HG02759 (cell line): Measurements from ENCODE around the gene PIAS4.

Experiments used
- ATAC-seq: cut with Tn5 transposase; IDR thresholded peaks from one replicate; pipeline ENCODE4 v1.9.1; 2021; ENCODE audit warnings: mild to moderate bottlenecking, moderate library complexity; ENCODE audit not compliant: unreplicated experiment

The PIAS4 gene

DNA sequence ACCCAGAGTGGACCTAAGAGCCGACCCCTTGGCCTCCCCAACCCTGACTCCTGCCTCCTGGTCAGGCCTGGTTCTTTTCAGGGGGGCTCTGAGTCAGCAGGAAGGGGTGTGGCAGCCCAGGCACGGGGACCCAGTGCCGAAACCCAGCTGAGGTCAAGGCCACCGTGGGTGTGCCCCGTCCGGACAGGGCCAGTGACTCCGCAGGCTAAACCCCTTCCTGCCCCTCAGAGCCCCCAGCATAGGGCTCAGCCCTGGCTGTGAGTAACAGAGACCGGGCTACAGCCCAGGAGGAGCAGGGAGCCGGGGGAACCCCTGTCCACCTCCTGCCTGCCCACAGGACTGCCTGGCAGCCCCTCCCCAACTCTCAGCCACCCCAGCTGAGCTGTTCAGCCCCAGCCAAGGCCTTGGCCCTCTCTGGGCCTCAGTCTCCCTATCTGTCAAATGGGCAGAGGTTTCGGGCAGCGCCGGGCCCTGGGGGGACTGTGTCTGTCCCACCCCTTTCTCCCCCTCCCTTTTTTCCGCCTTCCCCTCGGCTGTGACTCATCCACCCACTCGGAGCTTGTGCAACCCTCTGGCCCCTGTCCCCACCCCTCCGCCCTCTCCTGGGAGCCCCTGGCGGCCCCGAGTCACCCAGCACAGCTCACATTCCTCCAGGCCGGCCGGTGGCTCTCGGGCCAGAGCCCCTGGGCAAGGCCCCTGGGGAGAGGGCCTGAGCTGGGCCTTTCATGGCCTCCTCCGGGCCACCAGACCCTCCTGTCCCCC is 50.6 kb downstream of the PIAS4 start:
- ATAC-seq = no peak

DNA sequence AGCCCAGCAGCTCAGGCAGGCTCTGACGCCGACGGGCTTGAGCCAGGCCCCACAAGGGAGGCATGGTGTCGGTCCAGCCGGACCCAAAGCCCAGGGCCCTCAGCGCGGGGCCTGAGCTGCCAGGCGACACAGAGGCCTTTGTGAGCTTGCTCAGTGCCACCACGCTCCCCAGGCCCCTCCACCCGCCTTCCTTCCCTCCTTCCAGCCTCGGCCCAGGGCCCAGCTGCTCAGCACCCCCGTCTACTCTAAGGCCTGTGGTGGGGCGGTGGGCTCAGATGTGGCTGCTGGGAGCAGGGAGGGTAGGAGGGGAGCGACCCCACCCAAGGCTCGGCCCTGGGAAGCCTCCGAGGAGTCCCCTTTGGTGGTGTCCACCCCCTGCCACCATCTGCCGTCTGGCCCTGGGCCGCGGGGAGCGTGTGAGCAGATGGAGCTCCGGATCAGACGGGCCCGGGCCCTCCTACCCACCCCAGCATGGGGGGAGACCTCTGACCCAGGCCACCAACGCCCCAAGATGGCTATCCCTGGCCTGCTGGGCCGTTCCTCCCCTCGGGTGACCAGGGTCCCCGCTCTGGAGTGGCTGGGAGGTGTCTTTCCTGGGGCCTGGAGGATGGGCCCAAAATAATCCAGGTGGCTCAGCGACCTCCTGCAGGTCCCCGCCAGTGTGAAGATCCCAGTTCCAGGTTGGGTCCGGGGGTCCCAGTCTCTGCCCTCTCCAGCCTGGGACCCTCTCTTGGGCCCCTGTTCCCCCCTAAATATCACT is 51.3 kb downstream of the PIAS4 start:
- no peak for ATAC-seq

DNA sequence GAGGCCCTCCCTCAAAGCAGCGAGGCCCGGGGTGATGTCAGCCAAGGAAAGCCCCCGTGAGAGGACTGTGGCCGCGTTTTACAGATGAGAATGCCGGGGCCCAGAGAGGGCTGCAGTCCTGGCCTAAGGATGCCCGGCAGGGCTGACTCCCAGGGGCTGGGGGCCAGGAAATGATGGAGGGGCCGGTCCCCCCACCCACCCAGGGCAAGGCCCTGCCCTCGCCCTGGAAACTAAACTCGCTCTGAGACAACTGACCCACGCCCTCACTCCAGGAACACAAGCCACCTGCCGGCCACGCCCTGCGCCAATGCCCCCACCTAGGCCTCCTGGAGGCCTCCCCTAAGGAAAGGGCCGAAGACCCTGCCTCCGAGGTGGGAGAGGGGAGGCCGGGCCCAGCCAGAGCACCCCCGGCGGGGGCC is 51.9 kb downstream of the PIAS4 start:
- no peak for ATAC-seq

DNA sequence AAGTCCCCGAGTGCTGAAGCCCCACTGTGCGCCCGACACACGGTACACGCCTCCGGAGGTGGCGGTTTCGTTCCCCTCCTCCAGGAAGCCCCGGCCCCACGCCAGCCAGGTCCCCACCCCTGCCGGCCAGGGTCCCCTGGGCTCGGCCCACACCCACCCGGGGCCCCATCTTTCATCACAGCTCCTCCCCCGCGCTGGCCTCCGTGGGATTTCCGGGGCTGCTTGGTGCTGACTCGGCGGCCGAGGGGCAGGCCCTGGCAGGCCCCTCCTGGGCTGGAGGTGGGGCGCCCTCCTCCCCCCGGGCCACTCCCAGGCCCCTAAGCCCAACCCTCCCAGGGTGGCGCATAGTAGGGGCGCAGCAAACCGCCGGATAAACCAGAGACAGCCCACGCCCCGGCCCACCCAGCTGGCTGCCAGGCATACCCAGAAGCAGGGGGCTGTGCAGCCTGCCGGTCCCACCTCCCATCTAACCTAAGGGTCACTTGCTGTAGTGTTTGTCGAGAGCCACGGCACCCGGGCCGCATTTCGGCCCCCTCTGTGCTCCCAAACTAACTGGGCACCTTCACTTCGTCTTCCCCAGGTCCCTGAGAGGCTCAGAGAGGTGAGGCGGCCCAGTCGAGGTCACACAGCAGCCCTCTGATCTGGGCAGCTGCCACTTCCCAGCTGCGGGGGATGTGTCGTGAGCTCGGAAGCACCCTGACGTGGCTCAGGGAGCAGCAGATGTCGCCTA is 52.5 kb downstream of the PIAS4 start:
- no peak for ATAC-seq

DNA sequence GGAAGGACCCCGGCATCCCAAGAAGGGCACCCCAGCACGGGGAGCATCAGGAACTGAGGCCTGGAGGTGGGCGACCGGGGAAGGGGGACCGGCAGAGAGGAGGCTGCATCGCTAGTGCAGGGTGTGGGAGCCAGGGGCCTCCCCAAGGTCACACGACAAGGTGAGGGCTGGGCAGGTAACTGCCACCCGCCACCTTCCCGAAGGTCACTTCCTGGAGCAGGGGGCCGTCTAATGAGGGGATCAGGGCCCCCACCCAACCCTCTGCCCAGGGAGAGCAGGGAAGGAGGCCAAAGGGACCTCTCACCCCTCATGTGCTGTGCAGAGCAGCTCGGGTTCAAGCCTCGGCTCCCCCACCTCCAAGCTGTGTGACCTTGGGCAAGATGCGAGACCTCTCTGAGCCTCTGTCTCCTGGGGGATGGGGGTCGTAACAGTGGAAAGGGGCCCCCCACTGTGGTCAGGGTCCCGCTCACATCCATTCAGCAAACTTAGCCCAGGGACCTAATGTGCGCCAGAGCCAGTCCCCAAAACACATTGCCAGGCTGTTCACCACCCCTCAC is 53.2 kb downstream of the PIAS4 start:
- ATAC-seq = no peak

DNA sequence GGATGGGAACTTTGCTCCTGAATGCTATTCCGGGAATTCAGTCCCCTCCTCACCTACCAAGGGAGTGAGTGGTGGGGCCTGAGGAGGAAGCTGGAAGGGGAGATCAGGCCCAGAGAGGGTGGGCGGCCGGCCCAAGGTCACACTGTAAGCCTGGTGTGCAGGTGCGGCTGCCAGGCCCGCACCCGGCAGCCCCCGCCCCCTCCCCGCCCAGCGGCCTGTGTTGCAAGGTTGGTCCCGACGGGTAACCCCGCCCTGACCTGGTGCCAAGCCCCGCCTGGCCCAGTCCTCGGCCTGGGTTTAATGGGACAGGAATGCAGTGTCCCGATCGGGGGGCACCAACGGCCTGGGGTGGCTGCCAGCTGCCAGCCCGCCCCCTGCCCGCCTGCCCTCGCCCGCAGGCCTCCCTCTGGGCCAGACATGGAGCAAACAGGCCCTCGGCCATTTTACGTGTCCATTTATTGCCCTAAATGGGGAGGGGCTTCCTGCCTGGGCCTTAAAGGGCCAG is 53.7 kb downstream of the PIAS4 start:
- no peak for ATAC-seq

DNA sequence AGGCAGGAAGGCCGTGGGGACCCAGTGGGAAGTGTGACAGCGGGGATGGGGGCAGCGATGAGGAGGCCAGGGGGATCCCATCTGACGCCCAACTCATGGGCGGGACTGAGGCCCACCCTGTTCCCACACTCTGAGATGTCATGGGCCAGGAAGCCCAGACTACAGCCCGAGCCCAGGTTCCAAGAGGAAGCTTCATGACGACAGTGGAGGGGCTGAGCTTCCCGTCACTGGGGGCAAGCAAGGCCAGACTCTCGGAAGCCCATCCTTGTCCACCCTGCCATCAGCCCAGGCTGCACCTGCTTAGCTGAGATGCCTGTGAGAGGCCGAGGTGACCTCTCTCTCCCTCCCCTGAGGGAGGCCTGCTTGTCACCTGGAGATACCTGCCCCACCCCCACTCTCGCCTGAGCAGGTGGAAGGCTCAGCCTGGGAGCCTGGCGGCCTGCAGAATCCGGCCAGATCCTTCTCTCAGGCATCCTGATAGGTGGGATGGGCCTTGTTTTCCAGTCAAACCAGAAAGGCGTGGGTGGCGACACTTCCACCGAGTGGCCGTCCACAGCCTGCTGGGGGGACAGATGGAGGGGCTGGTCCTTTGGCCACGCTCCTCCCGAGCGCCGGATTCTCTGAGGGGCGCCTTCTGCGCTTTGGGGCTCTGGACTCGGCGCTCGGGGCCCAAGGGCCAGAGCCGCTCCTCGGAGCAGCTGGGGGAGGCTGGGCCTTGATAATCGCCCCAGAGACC is 54.3 kb downstream of the PIAS4 start:
- ATAC-seq = no peak

DNA sequence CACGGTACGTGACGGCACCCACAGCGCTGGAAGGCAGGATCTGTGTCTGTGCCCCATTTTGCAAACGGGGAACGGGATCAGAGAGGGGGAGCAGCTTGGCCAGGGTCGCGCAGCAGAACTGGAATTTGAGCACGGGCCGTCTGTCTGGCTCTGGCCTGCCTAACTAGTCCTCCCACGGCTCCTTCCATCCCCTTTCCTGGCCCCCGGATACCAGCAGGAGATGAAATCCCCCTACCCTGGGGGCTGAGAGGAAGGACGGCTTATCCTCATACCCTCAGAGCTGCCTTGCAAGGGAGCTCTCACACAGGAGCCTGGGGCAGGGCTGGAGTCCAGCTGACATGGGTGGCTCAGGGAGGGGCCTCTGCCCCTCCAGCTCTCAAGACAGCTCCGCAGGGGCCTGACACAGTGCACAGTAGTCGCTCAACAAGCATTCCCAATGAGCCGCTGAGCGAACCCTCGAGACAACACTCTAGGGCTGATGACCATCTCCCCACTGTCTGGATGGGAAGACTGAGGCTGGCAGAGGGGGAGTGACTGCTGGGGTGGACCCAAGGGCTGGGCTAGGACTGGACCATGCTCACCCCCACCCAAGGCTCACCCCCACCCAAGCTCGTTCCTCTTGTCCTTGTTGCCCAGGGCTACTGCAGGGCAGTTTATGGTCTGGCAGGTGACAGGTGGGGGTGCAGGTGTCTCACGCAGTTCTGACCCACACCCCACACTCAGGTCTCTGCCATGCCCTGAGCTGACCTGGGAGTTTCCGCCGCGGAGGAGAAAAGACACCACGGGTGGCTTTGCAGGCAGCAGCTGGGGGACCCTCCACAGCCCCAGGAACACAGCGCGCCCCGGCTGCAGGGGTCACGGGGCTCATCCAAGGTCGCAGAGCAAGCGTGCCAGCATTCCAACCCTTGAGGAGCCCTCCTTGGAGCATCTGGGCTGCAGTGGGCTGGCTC is 55.2 kb downstream of the PIAS4 start:
- no peak for ATAC-seq

DNA sequence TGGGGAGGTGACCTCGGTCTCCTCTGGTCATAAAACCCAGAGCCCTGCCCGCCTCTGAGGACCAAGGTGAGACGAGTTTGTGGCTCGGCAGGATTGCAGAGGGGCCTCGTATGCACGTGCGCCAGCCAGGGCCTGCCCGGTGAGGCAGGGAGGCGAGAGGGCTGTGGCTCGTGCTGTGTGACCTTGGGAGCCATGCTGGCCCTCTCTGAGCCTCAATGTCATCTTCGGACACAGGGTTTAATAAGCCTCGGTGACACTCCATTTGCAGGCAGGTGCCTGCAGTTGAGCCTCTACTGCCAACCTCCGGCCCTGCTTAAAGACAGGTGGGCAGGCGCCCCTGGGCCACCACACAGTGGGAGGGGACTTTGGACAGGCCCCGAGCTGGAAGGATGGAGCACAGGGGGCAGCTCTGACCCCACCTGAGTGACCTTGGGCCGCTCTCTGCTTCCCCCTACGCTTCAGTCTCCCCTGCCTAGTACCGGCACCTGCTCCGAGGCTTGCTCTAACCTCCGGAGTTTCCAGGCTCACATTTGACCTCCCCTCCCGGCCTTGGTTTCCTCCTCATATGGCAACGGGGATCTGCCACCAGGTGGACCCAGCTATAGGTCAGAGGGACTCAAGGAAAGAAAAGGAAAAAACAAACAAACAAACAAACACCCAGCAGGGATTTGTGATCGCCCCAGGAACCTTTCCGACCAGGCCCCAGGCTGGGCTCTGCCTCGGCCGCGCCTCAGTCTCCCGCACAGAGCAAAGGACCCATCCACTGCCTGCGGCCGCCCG is 56.0 kb downstream of the PIAS4 start:
- no peak for ATAC-seq

DNA sequence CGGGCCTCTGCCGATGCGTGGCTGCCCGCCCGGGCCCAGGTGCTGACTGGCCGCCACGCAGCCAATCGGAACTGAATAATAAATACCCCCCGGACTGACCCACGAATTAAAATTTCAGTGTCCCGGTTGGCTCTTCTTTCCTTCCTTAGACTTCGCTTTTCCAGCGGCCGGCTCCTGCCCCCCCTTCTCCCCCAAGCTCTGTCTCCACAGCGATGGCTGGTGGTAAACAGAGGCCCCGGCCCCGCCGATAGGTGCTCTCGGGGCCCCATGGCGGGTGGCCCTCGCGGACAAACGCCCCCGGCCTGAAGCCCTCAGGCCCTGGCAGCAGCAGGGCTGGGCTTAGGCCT is 56.6 kb downstream of the PIAS4 start:
- no peak for ATAC-seq

DNA sequence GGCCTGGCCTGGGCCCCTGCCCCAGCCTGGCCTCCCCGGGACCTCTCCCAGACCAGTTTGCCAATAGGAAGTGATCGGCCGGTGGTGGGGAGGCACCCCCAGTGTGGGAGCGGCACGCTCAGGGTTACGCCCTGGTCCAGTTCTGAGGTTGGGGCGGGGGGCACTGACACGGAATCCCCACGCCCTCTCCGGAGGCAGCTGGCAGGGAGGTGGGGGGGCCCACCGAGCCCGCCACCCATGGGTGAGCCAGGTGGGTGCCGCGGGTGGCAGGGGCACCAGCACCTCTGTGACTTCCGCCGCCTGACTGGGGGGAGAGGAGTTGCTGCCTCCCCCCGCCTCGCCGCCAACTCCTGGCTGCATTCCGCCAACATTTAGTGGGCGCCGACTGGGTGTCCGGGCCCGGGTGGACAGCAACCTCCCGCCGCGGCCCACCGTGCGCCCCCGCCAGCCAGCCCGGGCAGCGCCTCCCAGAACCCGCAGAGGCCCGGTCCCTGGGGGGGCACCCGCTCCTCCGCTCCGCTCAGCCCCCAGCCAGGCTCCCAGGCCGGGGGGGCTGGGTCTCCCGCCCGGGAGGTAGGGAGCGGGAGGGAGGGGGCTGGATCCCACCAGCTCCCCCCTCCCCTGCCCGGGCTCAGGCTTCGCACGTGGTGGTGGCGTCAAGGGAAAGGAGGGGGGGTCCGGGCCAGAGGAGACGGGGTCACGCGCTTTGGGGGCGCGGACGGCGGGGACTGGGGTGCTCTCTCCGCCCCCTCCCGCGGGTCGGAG is 57.1 kb downstream of the PIAS4 start:
- peak; percentile 4 for ATAC-seq

DNA sequence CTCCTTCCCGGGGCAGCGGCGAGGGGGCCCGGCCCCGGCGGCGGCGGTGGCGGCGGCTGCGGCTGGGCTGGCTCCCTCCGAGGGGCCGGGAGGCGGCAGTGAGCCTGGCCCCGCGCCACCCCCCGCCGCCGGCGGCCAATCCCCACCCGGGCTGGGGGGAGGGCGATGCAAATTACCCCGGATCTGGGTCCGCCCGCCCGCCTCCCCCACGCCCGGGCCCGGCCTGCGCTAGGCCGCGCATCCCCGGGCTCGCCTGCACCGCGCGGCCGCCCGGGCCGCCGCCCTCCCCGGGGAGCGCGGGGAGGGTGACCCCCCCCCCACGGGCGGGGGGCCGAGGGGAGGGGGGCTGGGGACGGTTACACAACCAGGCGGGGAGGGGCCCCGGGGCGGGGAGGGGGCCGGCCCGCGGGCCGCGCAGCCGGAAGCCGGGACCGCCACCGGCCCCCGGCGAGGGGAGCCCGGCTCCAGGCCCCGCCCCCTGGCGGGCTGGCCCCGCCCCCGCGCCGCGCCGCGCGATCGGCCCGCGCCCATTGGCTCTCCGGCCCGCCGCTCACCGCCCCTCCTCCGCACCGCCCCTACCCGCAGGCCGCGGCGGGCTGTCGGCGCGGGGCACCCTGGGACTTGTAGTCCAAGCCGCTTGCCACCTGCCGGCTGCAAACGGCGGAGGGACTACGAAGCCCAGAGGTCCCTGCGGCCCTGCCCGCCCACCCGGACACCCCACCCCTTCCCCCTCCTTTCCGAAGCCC is 58.1 kb downstream of the PIAS4 start:
- ATAC-seq = peak; percentile 73

DNA sequence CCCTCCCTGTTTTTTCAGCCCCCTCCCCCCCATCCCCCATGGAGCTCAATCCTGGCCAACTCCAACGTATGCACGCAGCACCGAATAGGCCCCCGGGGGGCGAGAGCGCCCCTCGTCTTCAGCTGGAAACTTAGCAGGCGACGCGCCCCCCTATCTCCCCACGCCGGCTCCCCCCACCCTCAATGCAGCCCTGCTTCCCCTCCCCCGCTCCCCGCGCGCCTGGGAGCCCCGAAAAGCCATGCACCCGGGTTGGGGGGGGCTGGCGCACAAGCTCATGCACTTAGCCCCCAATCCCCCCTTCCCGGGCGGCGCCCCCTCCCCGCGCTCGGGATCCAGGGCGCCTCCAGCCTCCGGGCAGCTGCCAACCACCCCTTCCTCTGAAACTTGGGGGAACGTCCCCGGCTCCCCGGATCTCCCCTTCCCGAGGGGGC is 58.7 kb downstream of the PIAS4 start:
- ATAC-seq = no peak

DNA sequence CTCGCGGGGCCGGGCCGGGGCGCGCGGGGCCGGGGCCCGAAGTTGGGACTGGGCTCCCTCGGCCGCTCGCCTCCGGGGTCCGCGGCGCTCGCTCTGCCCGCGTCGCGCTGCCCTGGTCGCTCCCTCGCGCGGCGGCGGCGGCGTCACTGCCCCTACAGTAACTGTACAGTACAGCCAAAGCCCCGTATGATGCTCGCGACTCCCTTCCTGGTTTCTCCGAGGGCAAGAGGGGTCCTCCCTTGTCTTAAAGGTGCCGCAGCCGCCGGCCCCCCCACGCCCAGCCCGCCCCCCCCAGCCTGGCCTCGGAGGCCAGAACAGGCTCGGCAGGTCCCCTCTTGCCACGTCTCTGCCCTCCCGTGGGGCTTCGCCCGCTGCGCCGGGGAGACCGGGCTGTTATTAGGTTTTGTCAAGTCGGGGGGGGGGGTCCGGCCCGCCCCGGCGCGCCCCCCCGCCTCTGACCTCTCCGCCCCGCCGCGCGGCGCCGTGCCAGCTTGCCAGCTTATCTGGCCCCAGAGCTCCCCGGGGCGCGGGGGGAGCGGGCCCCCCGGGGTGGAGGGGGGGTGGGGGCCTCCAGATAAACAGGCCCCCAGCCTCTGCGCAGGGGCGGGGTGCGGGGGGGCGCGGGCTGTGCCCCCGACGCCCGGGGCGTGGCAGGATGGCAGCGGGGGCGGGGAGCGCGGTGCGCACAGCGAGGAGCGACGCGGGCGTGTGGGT is 59.3 kb downstream of the PIAS4 start, which contains the start of gene ZBTB7A:
Gene ZBTB7A (minus strand): TSS at position 218 of the 714 bp plus-strand sequence. CDS start 11,667 bp downstream, outside the sequence.
- ATAC-seq = no peak

DNA sequence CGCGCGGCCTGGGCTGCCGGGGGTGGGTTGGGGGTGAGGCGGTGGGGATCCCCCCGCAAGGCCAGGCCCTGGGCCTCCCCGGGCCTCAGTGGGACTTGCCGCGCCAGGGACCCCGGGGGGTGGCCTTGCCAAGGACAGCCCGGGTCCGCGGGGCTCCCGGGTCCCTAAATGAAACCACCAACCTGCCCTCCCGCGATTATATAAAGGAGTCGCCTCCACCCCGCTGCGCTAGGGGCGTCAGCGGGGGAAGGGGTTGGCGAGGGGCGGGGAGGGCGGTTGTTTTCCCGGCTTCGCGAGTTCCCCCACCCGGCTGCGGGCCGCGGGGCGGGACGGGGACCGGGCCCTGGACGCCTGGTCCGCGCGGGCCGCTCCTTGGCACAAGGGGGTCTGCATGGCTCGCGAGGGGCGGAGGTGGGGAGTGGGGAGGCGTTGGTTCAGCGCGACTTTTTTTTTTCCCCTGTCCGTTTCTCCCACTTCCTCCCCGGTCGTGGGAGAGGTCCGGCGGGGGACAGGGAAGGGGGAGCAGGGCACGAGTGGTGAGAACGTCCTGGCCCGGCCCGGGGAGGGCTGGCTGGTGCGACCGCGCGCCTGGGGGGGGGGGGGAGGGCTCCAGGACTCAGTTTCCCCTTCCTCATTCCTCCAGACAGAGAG is 60.0 kb downstream of the PIAS4 start:
- ATAC-seq = no peak
